Measurements from ENCODE around the gene PRR19. TPM values are rescaled to one million over a fixed set of nuclear protein-coding genes. Genes with fewer than 3 reads are reported as not detected.

PRR19 gene
- total and polyA plus RNA-seq, 2 donors (not counting 1 experiment from before 2014, with no cell fraction given) = 0.39 to 0.54 TPM

- peak overlapping the region; percentile 89 to 93 for H3K27ac ChIP-seq (ENCODE audit: low read length in 2 of 2)
- WGBS (ENCODE audit: insufficient coverage) = 6% methylated on average over 12 of the region's 18 CpGs
- peak overlapping the region; percentile 96 for H3K27ac Mint-ChIP-seq
- H3K4me1 Mint-ChIP-seq = peaks cover 34% of the 10 kb centered on the region
- intact Hi-C loops (cut with micrococcal nuclease) = no loop called here
- TF ChIP-seq EZH2 (IDR thresholded peaks at IDR 0.05; ENCODE audit: borderline replicate concordance, insufficient read depth, low read depth, low read length, poor library complexity, severe bottlenecking) (no peak), CTCF (IDR thresholded peaks at IDR 0.05) (no peak)
- no peaks in the 10 kb centered on the region for H3K9me3 Mint-ChIP-seq (ENCODE audit: insufficient read depth)
- peaks cover 26 to 32% of the 10 kb centered on the region in 2 donors for H3K4me1 ChIP-seq (ENCODE audit: control insufficient read depth in 2 of 2, insufficient read depth in 2 of 2, low read length in 2 of 2)
- CTCF ChIA-PET = interaction anchor here (1.0 to 2.6 kb wide), 7 partner anchors 10 to 162 kb away, joined by 3 to 33 read pairs (median 5); no protein-coding TSS in a partner anchor
- peak overlapping the region; percentile 49 to 82 (median 62) for H3K4me3 ChIP-seq (ENCODE audit: control extremely low read depth in 1 of 5, extremely low read depth in 1 of 5, insufficient read depth in 1 of 5, low read depth in 2 of 5, low read length in 4 of 5)
- POLR2A ChIA-PET = interaction anchor here (0.6 to 2.6 kb wide), 9 partner anchors 9 to 138 kb away, joined by 3 to 21 read pairs (median 5); partner anchors contain the start of genes PAFAH1B3 and POU2F2
- H2AFZ ChIP-seq (ENCODE audit: insufficient read depth, low read depth, low read length, poor library complexity, severe bottlenecking) = no peak overlapping the region
- peaks cover 0 to 30% of the 10 kb centered on the region in 2 experiments for H3K36me3 ChIP-seq (replicated peaks in 1 of 2; ENCODE audit: control extremely low read depth in 1 of 2, control insufficient read depth in 1 of 2, extremely low read depth in 1 of 2, insufficient read depth in 2 of 2, low read length in 1 of 2)
- peak overlapping the region; percentile 88 for H3K4me3 Mint-ChIP-seq
- peak overlapping the region; percentile 92 for H3K4me2 ChIP-seq (replicated peaks; ENCODE audit: low read depth, low read length, poor library complexity, severe bottlenecking)
- peak overlapping the region; percentile 80 for H3K9ac ChIP-seq (ENCODE audit: low read length)
- no peaks in the 10 kb centered on the region for H3K27me3 ChIP-seq (replicated peaks in 1 of 4; ENCODE audit: control extremely low read depth in 1 of 4, control insufficient read depth in 3 of 4, insufficient read depth in 4 of 4, low read length in 3 of 4)
- peaks cover 61% of the 10 kb centered on the region for H3K79me2 ChIP-seq (ENCODE audit: control insufficient read depth, insufficient read depth, low read length)
- DNase-seq (peak; percentile 75), ATAC-seq (ENCODE audit: low read depth) (no peak)
- no peaks in the 10 kb centered on the region for H3K27me3 Mint-ChIP-seq
- no peaks in the 10 kb centered on the region for H4K20me1 ChIP-seq (ENCODE audit: control insufficient read depth, insufficient read depth, low read length, poor library complexity, severe bottlenecking)
- no peaks in the 10 kb centered on the region for H3K9me3 ChIP-seq (ENCODE audit: control extremely low read depth in 1 of 3, control insufficient read depth in 2 of 3, insufficient read depth in 1 of 3, low read length in 2 of 3)
Observed at GRCh38 chr19:42270346-42271044, 31.4 kb upstream of the PRR19 start.

DNA sequence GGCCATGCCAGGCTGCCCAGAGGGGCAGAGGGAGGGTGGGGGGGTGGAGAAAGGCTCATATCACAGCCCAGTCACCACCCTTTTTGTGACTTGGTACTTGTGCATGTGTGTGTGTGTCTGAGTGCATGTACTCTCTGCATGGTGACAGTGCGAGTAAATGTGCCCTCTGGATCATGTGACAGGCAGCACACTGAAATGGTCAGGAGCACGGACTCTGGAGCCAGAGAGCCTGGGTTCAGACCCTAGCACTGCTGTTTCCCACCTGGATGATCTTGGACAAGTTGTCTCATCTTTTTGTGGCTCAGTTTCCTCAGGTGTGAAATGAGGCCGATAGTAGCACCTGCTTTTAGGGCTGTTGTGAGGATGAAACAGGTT is 30.9 kb upstream of the PRR19 start:
- Histone ChIP-seq H3K4me1 (ENCODE audit: control insufficient read depth in 2 of 2, insufficient read depth in 2 of 2, low read length in 2 of 2) (peaks cover 26 to 32% of the 10 kb centered on the region in 2 donors), H3K36me3 (replicated peaks in 1 of 2; ENCODE audit: control extremely low read depth in 1 of 2, control insufficient read depth in 1 of 2, extremely low read depth in 1 of 2, insufficient read depth in 2 of 2, low read length in 1 of 2) (peaks cover 0 to 30% of the 10 kb centered on the region in 2 experiments), H3K27me3 (replicated peaks in 1 of 4; ENCODE audit: control extremely low read depth in 1 of 4, control insufficient read depth in 3 of 4, insufficient read depth in 4 of 4, low read length in 3 of 4) (no peaks in the 10 kb centered on the region), H3K27ac (ENCODE audit: low read length in 2 of 2) (peak overlapping the region; percentile 19 to 89), H3K4me2 (replicated peaks; ENCODE audit: low read depth, low read length, poor library complexity, severe bottlenecking) (peak overlapping the region; percentile 92), H3K9me3 (ENCODE audit: control extremely low read depth in 1 of 3, control insufficient read depth in 2 of 3, insufficient read depth in 1 of 3, low read length in 2 of 3) (no peaks in the 10 kb centered on the region), H2AFZ (ENCODE audit: insufficient read depth, low read depth, low read length, poor library complexity, severe bottlenecking) (no peak overlapping the region), H3K4me3 (ENCODE audit: control extremely low read depth in 1 of 5, extremely low read depth in 1 of 5, insufficient read depth in 1 of 5, low read depth in 2 of 5, low read length in 4 of 5) (peak overlapping the region in 2 of 5 experiments; percentile 49 to 62), H3K79me2 (ENCODE audit: control insufficient read depth, insufficient read depth, low read length) (peaks cover 65% of the 10 kb centered on the region), H3K9ac (ENCODE audit: low read length) (no peak overlapping the region), H4K20me1 (ENCODE audit: control insufficient read depth, insufficient read depth, low read length, poor library complexity, severe bottlenecking) (no peaks in the 10 kb centered on the region)
- intact Hi-C loops (cut with micrococcal nuclease) = no loop called here
- no peaks in the 10 kb centered on the region for H3K27me3 Mint-ChIP-seq
- 71% methylated on average over 2 of the region's 3 CpGs for WGBS (ENCODE audit: insufficient coverage)
- TF ChIP-seq CTCF (IDR thresholded peaks at IDR 0.05) (no peak), EZH2 (IDR thresholded peaks at IDR 0.05; ENCODE audit: borderline replicate concordance, insufficient read depth, low read depth, low read length, poor library complexity, severe bottlenecking) (no peak)
- H3K9me3 Mint-ChIP-seq (ENCODE audit: insufficient read depth) = no peaks in the 10 kb centered on the region
- H3K4me3 Mint-ChIP-seq = peak overlapping the region; percentile 88
- DNase-seq = no peak
- CTCF ChIA-PET = interaction anchor here (1.1 to 2.6 kb wide), 6 partner anchors 9 to 163 kb away, joined by 3 to 33 read pairs (median 6); no protein-coding TSS in a partner anchor
- H3K4me1 Mint-ChIP-seq = peaks cover 38% of the 10 kb centered on the region
- no peak for ATAC-seq (ENCODE audit: low read depth)
- POLR2A ChIA-PET = interaction anchor here (0.7 to 2.6 kb wide), 6 partner anchors 9 to 139 kb away, joined by 3 to 21 read pairs (median 8); partner anchors contain the start of gene POU2F2
- peak overlapping the region; percentile 82 for H3K27ac Mint-ChIP-seq

Data from B cell (primary cell).